Breast epithelium (tissue), 3 donors: ENCODE measurements around the gene RNF125.

Experiments
- POLR2A ChIP-seq: fragments of 450-650 bp; IDR thresholded peaks from one replicate; pipeline ENCODE4 v1.6.1; 2016; ENCODE audit warnings: antibody characterized with exemption, mild to moderate bottlenecking, moderate library complexity
- POLR2AphosphoS5 ChIP-seq, 3 donors: sonication (generic); formaldehyde crosslinking; IDR thresholded peaks; one replicate each; pipeline ENCODE4 v1.6.1; 2017; ENCODE audit warnings: antibody characterized with exemption in 3 of 3
- TF ChIP-seq, protein P1 (sequence below), 3 donors: fragments of 450-650 bp; IDR thresholded peaks; one replicate each; pipeline ENCODE4 v1.5.1; 2016 to 2017; ENCODE audit warnings: antibody characterized with exemption in 3 of 3, mild to moderate bottlenecking in 3 of 3, moderate library complexity in 3 of 3

DNA sequence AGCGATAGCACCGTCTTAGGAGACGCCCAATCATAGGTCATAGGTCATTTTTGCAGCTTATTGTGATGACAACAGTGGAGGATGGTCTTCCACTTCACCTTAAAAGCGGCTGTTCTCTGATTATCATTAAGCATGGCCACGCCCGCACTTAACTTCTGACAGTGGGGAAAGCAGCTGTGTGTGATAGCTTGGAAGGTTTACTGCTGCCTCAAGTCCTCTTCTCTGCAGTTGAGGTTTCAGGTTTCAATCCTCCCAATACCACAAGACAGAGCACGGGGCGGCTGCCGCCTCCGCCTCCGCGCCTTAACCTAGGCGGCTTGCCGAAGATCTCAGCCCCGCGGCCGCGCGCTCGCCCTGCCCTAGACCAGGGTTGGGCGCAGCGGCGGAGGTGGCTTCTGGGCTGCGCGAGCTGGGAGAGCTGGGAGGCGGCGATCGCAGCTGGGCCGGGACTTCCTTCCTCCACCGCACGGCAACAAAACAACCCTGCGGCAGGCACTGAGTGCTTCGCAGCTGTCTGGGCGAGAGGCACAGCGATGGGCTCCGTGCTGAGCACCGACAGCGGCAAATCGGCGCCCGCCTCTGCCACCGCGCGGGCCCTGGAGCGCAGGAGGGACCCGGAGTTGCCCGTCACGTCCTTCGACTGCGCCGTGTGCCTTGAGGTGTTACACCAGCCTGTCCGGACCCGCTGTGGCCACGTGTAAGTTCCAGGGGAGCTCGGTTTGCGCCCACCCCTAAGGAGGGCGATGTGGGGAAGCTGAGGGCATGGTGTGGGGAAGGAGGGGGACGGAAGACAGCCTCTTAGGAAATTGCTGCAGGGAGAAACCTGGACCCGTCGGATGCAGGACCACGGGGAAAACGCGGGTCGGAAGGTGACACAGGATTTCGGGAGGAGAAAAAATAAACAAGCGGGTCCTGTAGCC lies at the start of gene RNF125:
- TF ChIP-seq POLR2AphosphoS5 (IDR thresholded peaks at IDR 0.05): peak; percentile 27 to 55 (median 43)
- TF ChIP-seq POLR2A: peak; percentile 11
- TF ChIP-seq, protein P1, sequence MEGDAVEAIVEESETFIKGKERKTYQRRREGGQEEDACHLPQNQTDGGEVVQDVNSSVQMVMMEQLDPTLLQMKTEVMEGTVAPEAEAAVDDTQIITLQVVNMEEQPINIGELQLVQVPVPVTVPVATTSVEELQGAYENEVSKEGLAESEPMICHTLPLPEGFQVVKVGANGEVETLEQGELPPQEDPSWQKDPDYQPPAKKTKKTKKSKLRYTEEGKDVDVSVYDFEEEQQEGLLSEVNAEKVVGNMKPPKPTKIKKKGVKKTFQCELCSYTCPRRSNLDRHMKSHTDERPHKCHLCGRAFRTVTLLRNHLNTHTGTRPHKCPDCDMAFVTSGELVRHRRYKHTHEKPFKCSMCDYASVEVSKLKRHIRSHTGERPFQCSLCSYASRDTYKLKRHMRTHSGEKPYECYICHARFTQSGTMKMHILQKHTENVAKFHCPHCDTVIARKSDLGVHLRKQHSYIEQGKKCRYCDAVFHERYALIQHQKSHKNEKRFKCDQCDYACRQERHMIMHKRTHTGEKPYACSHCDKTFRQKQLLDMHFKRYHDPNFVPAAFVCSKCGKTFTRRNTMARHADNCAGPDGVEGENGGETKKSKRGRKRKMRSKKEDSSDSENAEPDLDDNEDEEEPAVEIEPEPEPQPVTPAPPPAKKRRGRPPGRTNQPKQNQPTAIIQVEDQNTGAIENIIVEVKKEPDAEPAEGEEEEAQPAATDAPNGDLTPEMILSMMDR (IDR thresholded peaks at IDR 0.05): peak in 1 of 3 donors; percentile 19
